HepG2 (cell line): ENCODE data around the gene ISY1. TPM values are rescaled to one million over a fixed set of nuclear protein-coding genes. Genes with fewer than 3 reads are reported as not detected.

ENCODE experiments used
- ATAC-seq: fragments of 200-7000 bp; cut with Tn5 transposase; 3 replicates; pipeline ENCODE4 v1.9.1; 2020; ENCODE audit warnings: mild to moderate bottlenecking, moderate library complexity
- BruUV-seq: library from RNA; stranded (reverse); fragments of 400-500 nt; replicated peaks from 2 replicates; lab custom pipeline; 2021; lab: Mats Ljungman, UMichigan
- CTCF ChIA-PET: fragments of 300-600 bp; formaldehyde crosslinking; extraction: SDS; loops from one replicate; lab custom pipeline; 2021; ENCODE audit warnings: low total read pairs, inconsistent platforms, low intra/inter-chr PET ratio; lab: Yijun Ruan, JAX
- POLR2A ChIA-PET: fragments of 350-600 bp; sonication (Branson Sonifier 250); formaldehyde crosslinking; loops from one replicate; lab custom pipeline; 2020; ENCODE audit warnings: antibody characterized with exemption, inconsistent platforms; lab: Yijun Ruan, JAX
- DNase-seq: peaks from one replicate; pipeline ENCODE4 v3.0.0-alpha.2; 2015; ENCODE audit warnings: low spot score
- FAIRE-seq: peaks from 3 replicates; lab custom pipeline; 2011; peaks lifted over from hg19 to GRCh38; lab: Jason Lieb, UNC
- H2AFZ ChIP-seq: one replicate; pipeline ENCODE4 v1.6.1; 2011; ENCODE audit warnings: low read length, inconsistent platforms
- H3K27ac ChIP-seq: fragments of 300-600 bp; 3 replicates; pipeline ENCODE4 v1.8.0; 2011; ENCODE audit warnings: mixed run types, mild to moderate bottlenecking, mixed read lengths, low read length, inconsistent platforms; ENCODE audit not compliant: insufficient read depth; ENCODE audit errors: extremely low read length
- H3K27me3 ChIP-seq, 2 experiments: fragments of 200-600 bp in 1 of 2; 2 replicates in 1 of 2; 3 replicates in 1 of 2; pipeline versions ENCODE4 v1.6.0 to v1.8.0; 2011; ENCODE audit warnings: low read length in 2 of 2, mild to moderate bottlenecking in 2 of 2, moderate library complexity in 2 of 2, inconsistent platforms in 1 of 2; ENCODE audit not compliant: insufficient read depth in 2 of 2, control insufficient read depth in 1 of 2
- H3K36me3 ChIP-seq, 2 experiments: fragments of 200-600 bp in 1 of 2; replicated peaks in 1 of 2; 2 replicates in 1 of 2; 3 replicates in 1 of 2; pipeline versions ENCODE4 v1.5.1 to v1.8.0; 2011; ENCODE audit warnings: low read length in 2 of 2, inconsistent platforms in 1 of 2; ENCODE audit not compliant: insufficient read depth in 2 of 2, control insufficient read depth in 1 of 2
- H3K4me1 ChIP-seq: 2 replicates; pipeline ENCODE4 v1.5.1; 2012; ENCODE audit warnings: low read length, inconsistent platforms; ENCODE audit not compliant: insufficient read depth
- H3K4me2 ChIP-seq: 2 replicates; pipeline ENCODE4 v1.6.0; 2011; ENCODE audit warnings: low read depth, low read length, inconsistent platforms
- H3K4me3 ChIP-seq, 3 experiments: fragments of 200-600 bp in 1 of 3; sonication (generic), shearing (Covaris generic) in 1 of 3; replicated peaks in 1 of 3; 2 replicates each; pipeline ENCODE4 v1.5.1; 2011 to 2016; ENCODE audit warnings: low read length in 3 of 3, inconsistent platforms in 2 of 3, low read depth in 2 of 3, mild to moderate bottlenecking in 2 of 3, control low read depth in 1 of 3, mixed read lengths in 1 of 3; ENCODE audit not compliant: insufficient read depth in 1 of 3
- H3K79me2 ChIP-seq: one replicate; pipeline ENCODE4 v1.6.1; 2011; ENCODE audit warnings: low read length, inconsistent platforms; ENCODE audit not compliant: insufficient read depth
- H3K9ac ChIP-seq: 2 replicates; pipeline ENCODE4 v1.6.0; 2011; ENCODE audit warnings: mild to moderate bottlenecking, low read depth, low read length, inconsistent platforms; ENCODE audit not compliant: insufficient read depth
- H3K9me3 ChIP-seq: 2 replicates; pipeline ENCODE4 v1.5.1; 2012; ENCODE audit warnings: mild to moderate bottlenecking, low read length
- H4K20me1 ChIP-seq: 2 replicates; pipeline ENCODE4 v1.6.0; 2011; ENCODE audit warnings: inconsistent platforms, mild to moderate bottlenecking, low read length, moderate library complexity; ENCODE audit not compliant: insufficient read depth
- CBX2 ChIP-seq, 2 experiments: fragments of 200-600 bp in 1 of 2; sonication (generic); formaldehyde crosslinking in 1 of 2; IDR thresholded peaks; 2 replicates each; pipeline versions ENCODE4 v1.7.0 to v1.8.1; 2018 to 2022; ENCODE audit warnings: low read depth in 2 of 2, low read length in 1 of 2, mild to moderate bottlenecking in 1 of 2, missing genetic modification reagents in 1 of 2
- CBX5 ChIP-seq: sonication (generic); formaldehyde crosslinking; IDR thresholded peaks from 2 replicates; pipeline ENCODE4 v1.4.0; 2020; ENCODE audit warnings: missing genetic modification reagents, borderline replicate concordance
- CHD4 ChIP-seq: fragments of 200-600 bp; sonication (generic); IDR thresholded peaks from 2 replicates; pipeline ENCODE4 v1.7.0; 2017; ENCODE audit warnings: mild to moderate bottlenecking, low read length, borderline replicate concordance
- HNRNPH1 ChIP-seq: fragments of 200-400 bp; formaldehyde crosslinking; optimal IDR thresholded peaks from 2 replicates; pipeline ENCODE3; 2017; ENCODE audit warnings: mild to moderate bottlenecking, low read depth, low read length
- KDM1A ChIP-seq: IDR thresholded peaks from 2 replicates; pipeline ENCODE4 v1.6.1; 2016; ENCODE audit warnings: missing compliant biosample characterization
- KMT2A ChIP-seq: sonication (generic); formaldehyde crosslinking; IDR thresholded peaks from 2 replicates; pipeline ENCODE4 v1.4.0; 2020; ENCODE audit warnings: missing genetic modification reagents
- NR1H2 ChIP-seq: sonication (generic); formaldehyde crosslinking; IDR thresholded peaks from 2 replicates; pipeline ENCODE4 v1.8.1; 2022; ENCODE audit warnings: low read depth, missing genetic modification reagents, borderline replicate concordance
- RBFOX2 ChIP-seq: fragments of 200-400 bp; formaldehyde crosslinking; IDR thresholded peaks from 2 replicates; pipeline ENCODE4 v1.6.1; 2017; ENCODE audit warnings: low read depth, mild to moderate bottlenecking, low read length
- SALL1 ChIP-seq: sonication (generic); formaldehyde crosslinking; IDR thresholded peaks from 2 replicates; pipeline ENCODE4 v1.8.0; 2022; ENCODE audit warnings: mild to moderate bottlenecking, missing genetic modification reagents
- TARDBP ChIP-seq: sonication (generic); formaldehyde crosslinking; IDR thresholded peaks from 2 replicates; pipeline ENCODE4 v1.8.0; 2022; ENCODE audit warnings: mild to moderate bottlenecking, missing genetic modification reagents
- ZMYM3 ChIP-seq: sonication (generic); formaldehyde crosslinking; IDR thresholded peaks from 2 replicates; pipeline ENCODE4 v1.5.1; 2020; ENCODE audit warnings: mild to moderate bottlenecking, missing genetic modification reagents
- ZNF629 ChIP-seq: sonication (generic); formaldehyde crosslinking; conservative IDR thresholded peaks from 2 replicates; pipeline ENCODE4 v1.5.0; 2020; ENCODE audit warnings: missing genetic modification reagents
- in situ Hi-C: cut with HindIII; loops from 2 replicates; pipeline ENCODE4 v1.10.0; 2017; ENCODE audit warnings: low pct_unique_long_range_greater_than_20kb; ENCODE audit not compliant: extremely low pct_ligation_motif_present
- intact Hi-C: fragments of 100-400 bp; cut with micrococcal nuclease; formaldehyde crosslinking; loops from one replicate; pipeline ENCODE4 v1.10.0; 2022; ENCODE audit not compliant: unreplicated experiment
- polyA plus RNA-seq, 8 experiments: library from polyadenylated mRNA; depleted of rRNA in 3 of 8; stranded (reverse) in 7 of 8; unstranded in 1 of 8; fragments of >200 nt; fragmentation: Illumina TruSeq in 4 of 8; extraction: Trizol in 4 of 8; gene quantifications; 2 replicates each; pipeline versions ENCODE4 v1.2.1 to v1.2.3, GENCODE V29; 2011 to 2016; ENCODE audit warnings: low read depth in 4 of 8, missing spikeins in 1 of 8, mixed read lengths in 1 of 8; ENCODE audit not compliant: insufficient read depth in 1 of 8
- total RNA-seq, 5 experiments: library from RNA; depleted of rRNA; stranded (reverse); fragments of >200 nt; fragmentation: Illumina TruSeq; extraction: Trizol; gene quantifications; 2 replicates each; pipeline ENCODE4 v1.2.3, GENCODE V29; 2016; ENCODE audit warnings: low read depth in 1 of 5
- TF ChIP-seq, protein P1 (sequence below): sonication (generic); formaldehyde crosslinking; IDR thresholded peaks from 2 replicates; pipeline ENCODE4 v1.4.0; 2020; ENCODE audit warnings: missing genetic modification reagents, low read depth, mild to moderate bottlenecking, borderline replicate concordance
- TF ChIP-seq, protein P2 (sequence below): sonication (generic); formaldehyde crosslinking; IDR thresholded peaks from 2 replicates; pipeline ENCODE4 v1.4.0; 2020; ENCODE audit warnings: mild to moderate bottlenecking, missing genetic modification reagents

ISY1 gene
- total and polyA plus RNA-seq, 2 of the 13 experiments (the other 11 are each of a cell fraction or from before 2014, with no cell fraction given) = 21.0 to 39.1 TPM

DNA sequence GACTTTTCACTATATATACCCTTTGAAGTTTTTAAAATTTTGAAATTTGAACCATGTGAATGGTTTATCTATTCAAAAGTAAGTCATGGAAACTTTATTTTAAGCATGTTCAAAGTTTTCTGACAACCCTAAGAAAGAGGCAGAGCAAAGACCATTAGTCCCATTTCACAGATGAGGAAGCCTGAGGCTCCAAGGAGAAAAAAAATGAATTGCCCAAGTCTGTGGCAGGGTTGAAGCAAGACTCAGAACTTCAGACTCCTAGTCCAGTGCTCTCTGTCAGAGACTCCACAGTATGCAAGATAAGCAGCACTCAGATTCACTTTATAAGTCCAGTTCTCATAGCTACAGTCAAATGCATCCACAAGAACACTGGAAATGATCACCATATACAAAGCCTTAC lies 43.7 kb downstream of the ISY1 start:
- POLR2A ChIA-PET = interaction anchor here (0.9 to 1.1 kb wide), 2 partner anchors 9 to 20 kb away, joined by 3 read pairs; no protein-coding TSS in a partner anchor

More for the DNA sequence above, 43.7 kb downstream of the ISY1 start:
- peaks cover 5 to 19% of the 10 kb centered on the region in 2 experiments; a peak in 4 of 5 replicates for H3K36me3 ChIP-seq
- peaks cover 25% of the 10 kb centered on the region for H4K20me1 ChIP-seq
- FAIRE-seq = no peak
- BruUV-seq = no TSS peak
- H2AFZ ChIP-seq = no peak overlapping the region
- H3K27ac ChIP-seq = peak overlapping the region; percentile 57
- H3K9me3 ChIP-seq = no peaks in the 10 kb centered on the region
- H3K9ac ChIP-seq = no peak overlapping the region
- no peaks in the 10 kb centered on the region; a peak in 1 of 5 replicates for H3K27me3 ChIP-seq
- ATAC-seq = no peak
- H3K4me2 ChIP-seq = peak overlapping the region; percentile 60
- CTCF ChIA-PET = no interaction called here
- in situ Hi-C loops (no loop called here), intact Hi-C loops (loop anchor here (5.0 kb wide), 2 partner anchors 65 kb away; partner anchors contain the start of gene CNBP)
- H3K4me1 ChIP-seq = peaks cover 61% of the 10 kb centered on the region
- no peak for DNase-seq
- peaks cover 68% of the 10 kb centered on the region for H3K79me2 ChIP-seq
- H3K4me3 ChIP-seq = no peak overlapping the region; a peak in 1 of 6 replicates
- TF ChIP-seq TARDBP (CRISPR knock-in tag) = no peak
- TF ChIP-seq, protein P1, sequence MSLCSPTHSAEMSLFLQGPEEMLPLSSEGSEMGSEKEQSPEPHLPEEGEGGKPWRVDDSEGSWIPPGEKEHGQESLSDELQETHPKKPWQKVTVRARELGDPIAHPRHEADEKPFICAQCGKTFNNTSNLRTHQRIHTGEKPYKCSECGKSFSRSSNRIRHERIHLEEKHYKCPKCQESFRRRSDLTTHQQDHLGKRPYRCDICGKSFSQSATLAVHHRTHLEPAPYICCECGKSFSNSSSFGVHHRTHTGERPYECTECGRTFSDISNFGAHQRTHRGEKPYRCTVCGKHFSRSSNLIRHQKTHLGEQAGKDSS (CRISPR knock-in tag) = 0 out of 2 replicates have a peak, but pooled peaks have one; percentile 28
- TF ChIP-seq, protein P2, sequence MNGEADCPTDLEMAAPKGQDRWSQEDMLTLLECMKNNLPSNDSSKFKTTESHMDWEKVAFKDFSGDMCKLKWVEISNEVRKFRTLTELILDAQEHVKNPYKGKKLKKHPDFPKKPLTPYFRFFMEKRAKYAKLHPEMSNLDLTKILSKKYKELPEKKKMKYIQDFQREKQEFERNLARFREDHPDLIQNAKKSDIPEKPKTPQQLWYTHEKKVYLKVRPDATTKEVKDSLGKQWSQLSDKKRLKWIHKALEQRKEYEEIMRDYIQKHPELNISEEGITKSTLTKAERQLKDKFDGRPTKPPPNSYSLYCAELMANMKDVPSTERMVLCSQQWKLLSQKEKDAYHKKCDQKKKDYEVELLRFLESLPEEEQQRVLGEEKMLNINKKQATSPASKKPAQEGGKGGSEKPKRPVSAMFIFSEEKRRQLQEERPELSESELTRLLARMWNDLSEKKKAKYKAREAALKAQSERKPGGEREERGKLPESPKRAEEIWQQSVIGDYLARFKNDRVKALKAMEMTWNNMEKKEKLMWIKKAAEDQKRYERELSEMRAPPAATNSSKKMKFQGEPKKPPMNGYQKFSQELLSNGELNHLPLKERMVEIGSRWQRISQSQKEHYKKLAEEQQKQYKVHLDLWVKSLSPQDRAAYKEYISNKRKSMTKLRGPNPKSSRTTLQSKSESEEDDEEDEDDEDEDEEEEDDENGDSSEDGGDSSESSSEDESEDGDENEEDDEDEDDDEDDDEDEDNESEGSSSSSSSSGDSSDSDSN (CRISPR knock-in tag) = no peak
- TF ChIP-seq RBFOX2 = peak; percentile 47; the same call in 1 of the 2 replicates
- TF ChIP-seq SALL1 (CRISPR knock-in tag) = no peak
- TF ChIP-seq ZNF629 = peak; percentile 94
- no peak for TF ChIP-seq KMT2A
- no peak for TF ChIP-seq CBX2 (IDR thresholded peaks at IDR 0.05; ENCODE audit: low read depth, low read length)
- no peak for TF ChIP-seq CBX2 (CRISPR knock-in tag; IDR thresholded peaks at IDR 0.05; ENCODE audit: low read depth)
- TF ChIP-seq KDM1A = peak; percentile 76; the same call in 1 of the 2 replicates
- TF ChIP-seq HNRNPH1 = no peak
- peak; percentile 75; the same call in 1 of the 2 replicates for TF ChIP-seq CHD4
- TF ChIP-seq ZMYM3 (CRISPR knock-in tag) = 0 out of 2 replicates have a peak, but pooled peaks have one; percentile 59
- no peak for TF ChIP-seq CBX5
- no peak for TF ChIP-seq NR1H2 (CRISPR knock-in tag)
